ENCODE measurements around the gene SHH.
A peak's percentile ranks its signal among the peaks of the same experiment; 100 is the strongest.

Gene SHH

DNA sequence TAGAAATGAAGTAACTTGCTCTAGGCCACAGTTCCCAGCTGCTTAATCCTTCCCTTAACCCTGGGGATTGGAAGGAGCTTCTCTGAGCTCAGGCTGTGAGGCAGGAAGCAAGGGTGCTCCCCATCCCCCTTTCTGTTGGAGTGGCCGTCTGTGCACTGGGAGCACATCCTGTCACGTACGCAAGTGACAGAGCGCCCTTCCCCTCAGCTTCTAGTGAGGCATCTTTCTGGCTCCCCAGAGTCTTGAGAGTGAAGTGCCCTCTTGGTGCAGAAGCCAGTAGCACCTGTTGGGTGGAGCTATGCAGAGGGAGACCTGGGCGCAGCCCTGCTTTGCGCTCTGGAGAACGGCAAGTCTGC, 47.8 kb downstream of the SHH start:
- no peak for DNase-seq (ENCODE audit: low spot score)

GRCh38 chr7:155763691-155764437, 48.4 kb downstream of the SHH start:
- peak; percentile 39 for DNase-seq (ENCODE audit: low spot score)

DNA sequence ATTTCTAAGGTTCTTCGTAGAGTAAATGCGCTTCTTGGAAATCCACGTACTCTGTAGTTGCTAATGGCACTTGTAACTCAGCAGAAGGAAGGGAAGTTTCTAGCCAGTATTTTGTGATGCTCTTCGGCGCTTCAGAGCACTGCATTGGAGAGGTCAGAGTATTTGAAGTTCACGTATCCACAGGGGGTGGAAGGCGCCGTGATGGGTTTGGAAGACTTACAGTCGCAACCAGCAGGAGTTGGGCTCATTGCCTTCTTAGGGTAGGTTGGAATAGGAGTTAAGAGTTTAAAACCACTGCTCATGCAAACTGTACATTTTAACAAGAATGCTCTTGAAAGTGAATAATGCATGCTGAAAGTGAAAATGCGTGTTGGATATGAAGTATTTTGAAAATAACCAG, 49.1 kb downstream of the SHH start:
- DNase-seq (ENCODE audit: low spot score): peak; percentile 31

DNA sequence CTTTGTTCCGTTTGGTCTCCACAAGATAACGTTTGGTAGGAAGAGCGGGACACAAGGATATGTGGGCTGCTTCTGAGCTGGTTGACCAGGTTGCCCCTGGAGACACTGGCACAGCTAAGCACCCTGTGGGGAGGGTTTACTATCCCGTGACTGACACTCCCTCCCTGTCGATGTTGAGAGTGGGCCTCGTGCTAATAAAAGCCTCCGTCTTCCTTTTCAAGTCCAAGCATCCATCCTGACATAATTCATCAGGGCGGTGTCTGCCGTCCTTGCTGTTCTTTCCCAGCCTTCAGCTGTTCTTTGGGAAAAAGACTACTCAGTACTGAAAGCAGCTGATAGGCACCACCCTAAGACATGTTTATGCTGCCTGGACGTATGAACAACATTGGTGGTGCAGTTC, 49.6 kb downstream of the SHH start:
- DNase-seq (ENCODE audit: low spot score): peak; percentile 41

DNA sequence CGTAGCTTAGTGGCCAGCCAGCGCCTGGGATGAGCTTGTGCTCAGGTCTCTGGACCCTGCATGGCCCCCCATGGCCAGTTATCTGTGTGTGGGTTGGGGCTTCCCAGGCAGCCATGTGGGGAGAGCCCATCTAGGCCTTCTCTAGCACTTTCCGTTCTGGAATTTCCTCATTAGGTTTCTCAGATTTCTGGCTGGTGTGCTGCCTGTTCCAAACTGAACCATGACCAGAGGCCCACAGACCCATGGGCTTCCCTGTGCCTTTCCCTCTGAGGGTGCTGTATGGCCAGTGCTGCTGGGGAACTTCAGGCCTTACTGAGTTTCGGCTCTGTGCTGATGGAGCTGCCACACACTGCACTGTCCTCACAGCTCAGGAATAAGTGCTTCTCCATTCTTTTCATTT, 50.2 kb downstream of the SHH start:
- no peak for DNase-seq (ENCODE audit: low spot score)

- no peak for DNase-seq (ENCODE audit: low spot score)
Measured at GRCh38 chr7:155761162-155761561, 51.1 kb downstream of the SHH start.

DNA sequence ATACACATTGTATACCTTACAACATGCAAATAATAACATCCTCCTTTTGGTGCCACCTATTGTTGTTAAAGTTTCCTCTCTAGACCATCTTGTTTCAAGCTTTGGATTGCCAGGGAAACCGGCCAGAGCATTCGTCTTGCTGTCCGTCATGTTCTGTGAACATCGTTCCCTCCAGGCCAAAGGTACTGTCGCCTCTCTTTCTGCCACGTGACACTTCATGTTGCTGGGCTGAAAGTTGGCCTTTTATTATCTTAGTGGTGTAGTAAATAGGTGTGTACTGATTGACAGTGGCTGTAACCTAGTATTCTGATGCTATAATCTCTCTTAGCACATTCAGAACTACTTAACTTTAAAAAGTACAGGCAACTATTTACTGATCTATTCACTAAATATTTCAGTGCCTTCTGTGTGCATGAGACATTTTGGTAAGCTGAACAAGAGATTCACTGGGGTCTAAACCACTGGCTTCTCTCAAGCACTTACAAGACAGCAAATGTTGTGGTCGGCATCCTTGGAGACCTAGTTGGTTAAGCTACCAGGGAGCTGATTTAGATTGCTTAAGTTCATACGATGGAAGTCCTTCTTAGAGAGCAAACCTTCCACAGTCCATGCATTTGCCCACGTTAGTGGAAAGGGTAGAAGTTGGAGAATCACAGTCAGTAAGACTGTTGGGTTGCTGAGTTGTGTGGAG, 52.4 kb downstream of the SHH start:
- no peak for DNase-seq (ENCODE audit: low spot score)

- no peak for DNase-seq (ENCODE audit: low spot score)
Measured at GRCh38 chr7:155758348-155758747, 53.9 kb downstream of the SHH start.

DNA sequence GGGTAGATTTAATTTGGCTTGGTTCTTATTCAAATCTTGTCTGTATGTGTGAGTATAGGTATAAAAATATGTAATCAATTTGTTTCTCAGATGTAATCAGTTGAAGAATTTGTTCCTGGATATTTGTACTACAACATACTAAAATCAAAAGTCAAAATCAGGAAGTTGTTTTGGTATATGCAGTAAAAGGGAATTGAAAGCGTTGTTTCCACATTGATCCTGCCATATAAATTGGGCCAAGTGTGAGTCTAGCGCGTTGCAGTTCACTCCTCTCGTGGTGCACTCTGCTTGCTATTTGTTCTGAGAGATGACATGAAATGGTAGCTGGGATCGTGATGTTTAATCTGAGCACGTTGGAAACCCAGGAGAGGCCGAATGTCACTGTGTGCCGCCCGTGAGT, 55.9 kb downstream of the SHH start:
- DNase-seq (ENCODE audit: low spot score): no peak

GRCh38 chr7:155755026-155755425, 57.2 kb downstream of the SHH start:
- no peak for DNase-seq (ENCODE audit: low spot score)

DNA sequence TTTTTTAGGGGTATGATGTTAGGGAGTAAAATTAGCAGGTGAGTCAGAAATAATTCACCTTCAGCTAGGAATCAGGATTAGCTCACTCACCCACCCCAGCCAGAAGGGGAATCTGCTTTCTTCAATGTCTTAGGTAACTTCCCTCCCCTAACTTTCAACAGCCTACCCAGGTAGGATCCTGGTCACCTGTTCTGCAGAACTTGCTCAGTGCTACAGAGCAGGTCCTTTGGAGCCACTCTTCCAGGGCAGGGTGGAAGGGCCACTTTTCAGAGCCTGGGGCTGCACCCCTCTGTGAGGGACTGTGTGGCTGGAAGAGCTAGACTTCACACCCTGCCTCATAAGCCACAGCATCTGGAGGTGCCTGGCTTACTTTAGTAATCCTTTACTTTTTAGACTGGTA, 58.1 kb downstream of the SHH start:
- no peak for DNase-seq (ENCODE audit: low spot score)

DNA sequence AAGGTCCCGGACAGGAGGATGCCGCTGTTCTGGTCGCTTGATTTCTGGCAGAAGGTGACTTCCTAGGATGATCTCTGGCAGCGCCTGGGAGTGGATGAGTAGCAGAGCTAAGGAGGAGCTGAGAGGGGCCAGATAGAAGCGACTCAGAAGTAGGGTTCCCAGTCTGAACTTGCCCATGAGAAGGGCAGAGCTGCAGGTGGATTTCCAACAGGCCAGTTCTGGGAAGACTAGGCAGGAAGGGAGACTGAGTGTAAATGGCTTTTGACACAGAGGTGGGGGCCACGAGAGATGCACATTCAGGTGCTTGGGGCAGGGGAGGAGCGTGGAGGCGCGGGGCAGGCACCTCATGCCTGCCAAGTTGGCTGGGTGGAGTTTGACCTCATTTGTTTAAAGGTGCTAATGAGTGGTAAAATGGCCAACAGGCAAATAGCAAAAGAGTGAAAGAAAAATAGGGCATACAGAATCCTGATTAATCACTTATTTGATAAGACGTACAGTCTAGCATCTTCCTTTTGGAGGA, 58.8 kb downstream of the SHH start:
- DNase-seq (ENCODE audit: low spot score): peak; percentile 76

DNA sequence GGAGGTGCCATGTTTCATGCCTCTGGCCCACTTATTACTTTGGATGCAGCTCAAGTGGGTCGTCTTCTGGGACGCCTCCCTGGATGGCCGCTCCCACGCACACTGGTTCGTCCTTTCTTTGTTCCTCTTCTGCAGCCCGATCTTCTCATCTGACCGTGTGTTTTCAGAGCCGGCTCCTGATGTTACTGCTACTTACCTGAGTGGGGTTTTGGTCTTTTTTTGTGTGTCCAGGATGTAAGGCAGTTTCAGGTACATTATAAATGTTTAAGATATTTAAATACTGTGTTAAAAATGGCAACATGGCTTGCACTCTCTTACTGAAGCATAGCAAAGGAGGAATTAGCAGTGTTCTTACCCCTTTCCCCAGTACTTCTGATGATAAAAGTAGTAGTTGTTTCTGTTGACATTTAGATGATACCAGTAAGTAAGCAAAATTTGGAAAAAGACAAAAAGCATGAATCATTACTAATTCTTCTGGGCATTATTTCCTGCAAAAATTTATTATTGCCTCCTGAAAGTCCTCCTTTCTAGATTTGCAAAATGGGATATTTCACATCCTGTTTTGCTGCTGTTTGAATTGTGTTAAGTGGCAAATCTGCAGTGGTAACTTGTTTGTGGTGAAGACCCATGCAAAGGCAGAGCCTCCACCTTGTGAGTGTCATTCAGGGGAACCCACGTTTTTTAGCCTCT, 59.4 kb downstream of the SHH start:
- DNase-seq (ENCODE audit: low spot score): no peak

GRCh38 chr7:155751409-155751808, 60.9 kb downstream of the SHH start:
- no peak for DNase-seq (ENCODE audit: low spot score)

DNA sequence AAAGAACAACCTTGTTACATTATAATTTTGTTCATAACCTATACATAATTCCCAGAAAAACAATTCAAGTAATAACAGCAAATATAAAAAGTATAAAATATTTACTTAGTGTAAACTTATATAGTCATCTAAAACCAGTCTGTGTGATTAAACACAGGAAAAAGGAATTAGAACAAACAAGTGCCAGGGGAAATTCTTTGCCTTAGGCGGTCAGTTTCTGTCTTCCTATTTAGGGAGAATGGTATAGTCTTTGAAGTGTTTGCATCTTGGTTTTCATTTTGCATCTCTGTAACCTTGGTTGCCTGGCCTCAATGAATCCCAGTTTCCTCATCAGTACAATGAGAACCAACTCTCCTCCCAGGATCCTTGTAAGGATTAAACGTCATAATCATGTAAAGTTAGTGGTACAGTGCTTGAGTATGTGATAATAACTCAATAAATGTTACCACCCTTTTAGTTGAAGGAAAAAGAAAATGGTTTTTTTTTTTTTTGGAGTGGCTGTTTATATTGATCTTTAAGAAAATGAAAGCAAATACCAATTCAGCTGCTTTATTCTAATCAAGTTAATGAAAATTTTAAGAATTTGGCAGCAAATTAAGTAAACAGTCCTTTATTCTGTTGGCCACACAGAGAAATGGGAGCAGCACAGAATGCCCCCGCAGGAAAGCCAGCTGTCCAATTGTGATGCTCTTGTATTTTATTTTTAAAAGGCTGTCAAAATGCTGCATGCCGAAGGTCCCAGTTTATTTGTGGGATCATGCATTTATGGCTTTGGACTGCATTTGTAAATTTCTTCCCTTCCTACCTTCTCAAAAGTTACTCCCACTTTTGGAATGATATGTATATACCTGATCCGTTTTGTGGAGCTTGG, 61.8 kb downstream of the SHH start:
- DNase-seq (ENCODE audit: low spot score): peak; percentile 81

Measured in cerebellar cortex (tissue), 1 donor.